Measurements from ENCODE around the gene BCKDHA. TPM values are rescaled to one million over a fixed set of nuclear protein-coding genes. Genes with fewer than 3 reads are reported as not detected.
"Not testable (repeated sequence)": the region's sequence is repeated elsewhere in the genome, so short reads cannot be mapped to it uniquely, and the experiment has no call there.

Gene BCKDHA
- total RNA-seq, 4 donors from 2014 or later, result 55.1 to 87.2 (median 58.6) TPM

DNA sequence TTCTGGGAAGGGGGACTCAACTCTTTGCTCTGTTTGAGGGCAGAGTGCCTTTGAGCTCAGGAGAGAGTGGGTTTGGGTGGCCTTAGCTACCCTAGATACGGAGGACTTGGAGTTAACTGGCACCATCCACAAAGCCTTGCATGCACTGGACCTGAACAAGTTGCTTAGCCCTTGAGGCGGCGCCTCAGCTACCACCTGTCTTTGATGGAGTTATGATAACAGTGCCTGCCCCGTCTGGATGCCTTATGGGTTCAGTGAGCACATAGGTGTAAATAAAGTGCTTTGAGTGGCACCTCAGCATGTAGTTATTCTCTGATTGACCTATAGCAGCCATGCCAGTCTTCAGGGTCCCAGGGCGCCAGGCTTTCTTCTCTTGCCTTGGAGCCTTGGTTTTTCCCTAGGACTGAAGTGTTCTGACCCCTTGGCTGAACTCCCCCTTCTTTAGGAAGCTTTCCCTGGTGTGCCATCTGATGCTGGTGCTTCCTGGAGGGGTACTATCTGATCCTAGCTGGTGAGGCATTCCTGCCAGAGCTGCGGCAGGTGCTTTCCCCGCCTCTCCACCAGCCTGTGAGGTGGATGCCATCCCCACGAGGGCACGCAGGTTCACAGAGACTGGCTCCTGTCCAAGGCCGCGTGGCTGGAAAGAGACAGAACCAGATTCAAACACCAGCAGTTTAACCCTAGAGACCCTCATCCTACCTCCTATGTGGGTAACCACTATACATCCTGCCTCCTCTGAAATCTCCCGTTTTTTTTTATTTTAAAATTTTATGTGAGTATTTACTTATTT lies 5.8 kb downstream of the BCKDHA start:
- no peaks in the 10 kb centered on the region for H3K9me3 ChIP-seq
- intact Hi-C loops (cut with DNase I), result no loop called here
- H3K4me3 ChIP-seq, result no peak overlapping the region
- no peak for DNase-seq
- peaks cover 0 to 38% (median 0%) of the 10 kb centered on the region in 3 donors for H3K36me3 ChIP-seq
- no peaks in the 10 kb centered on the region for H3K27me3 ChIP-seq
- peaks cover 21 to 99% (median 40%) of the 10 kb centered on the region in 3 donors for H3K4me1 ChIP-seq
- H3K27ac ChIP-seq, result peak overlapping the region in 3 of 4 donors; percentile 75 to 96 (median 80)
- no peak for TF ChIP-seq POLR2A (IDR thresholded peaks at IDR 0.05)
- TF ChIP-seq, protein P1, sequence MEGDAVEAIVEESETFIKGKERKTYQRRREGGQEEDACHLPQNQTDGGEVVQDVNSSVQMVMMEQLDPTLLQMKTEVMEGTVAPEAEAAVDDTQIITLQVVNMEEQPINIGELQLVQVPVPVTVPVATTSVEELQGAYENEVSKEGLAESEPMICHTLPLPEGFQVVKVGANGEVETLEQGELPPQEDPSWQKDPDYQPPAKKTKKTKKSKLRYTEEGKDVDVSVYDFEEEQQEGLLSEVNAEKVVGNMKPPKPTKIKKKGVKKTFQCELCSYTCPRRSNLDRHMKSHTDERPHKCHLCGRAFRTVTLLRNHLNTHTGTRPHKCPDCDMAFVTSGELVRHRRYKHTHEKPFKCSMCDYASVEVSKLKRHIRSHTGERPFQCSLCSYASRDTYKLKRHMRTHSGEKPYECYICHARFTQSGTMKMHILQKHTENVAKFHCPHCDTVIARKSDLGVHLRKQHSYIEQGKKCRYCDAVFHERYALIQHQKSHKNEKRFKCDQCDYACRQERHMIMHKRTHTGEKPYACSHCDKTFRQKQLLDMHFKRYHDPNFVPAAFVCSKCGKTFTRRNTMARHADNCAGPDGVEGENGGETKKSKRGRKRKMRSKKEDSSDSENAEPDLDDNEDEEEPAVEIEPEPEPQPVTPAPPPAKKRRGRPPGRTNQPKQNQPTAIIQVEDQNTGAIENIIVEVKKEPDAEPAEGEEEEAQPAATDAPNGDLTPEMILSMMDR (IDR thresholded peaks at IDR 0.05), result no peak
- WGBS, 2 donors, result 60 to 65% methylated on average over 10 to 12 of the region's 12 CpGs

DNA sequence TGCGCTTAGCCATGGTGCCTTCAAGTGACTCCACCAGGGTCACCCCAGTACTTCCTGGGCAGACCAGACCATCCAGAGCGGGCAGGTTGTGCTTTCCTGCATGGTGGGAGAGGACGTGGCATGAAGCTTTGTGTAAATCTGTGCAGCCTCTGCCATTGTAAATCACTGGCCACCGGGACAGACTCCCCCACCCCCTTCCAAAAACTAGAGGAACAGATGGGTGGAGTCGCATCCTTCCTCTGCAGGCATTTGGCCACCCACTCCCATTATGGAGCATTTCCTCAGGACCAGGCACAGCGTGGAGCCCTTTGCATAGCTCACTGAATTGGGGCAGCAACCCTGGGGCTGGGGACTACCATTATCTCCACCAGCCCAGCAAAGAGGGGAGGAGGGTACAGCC lies 8.2 kb downstream of the BCKDHA start:
- H3K27ac ChIP-seq, result peak overlapping the region; percentile 67 to 96 (median 84)
- TF ChIP-seq POLR2A (IDR thresholded peaks at IDR 0.05), result no peak
- TF ChIP-seq, protein P1 (IDR thresholded peaks at IDR 0.05), result no peak
- intact Hi-C loops (cut with DNase I), result no loop called here
- no peaks in the 10 kb centered on the region for H3K9me3 ChIP-seq
- H3K4me3 ChIP-seq, result no peak overlapping the region
- 90 to 100% methylated on average over 2 to 4 of the region's 6 CpGs for WGBS, 2 donors
- peaks cover 0 to 34% (median 4%) of the 10 kb centered on the region in 3 donors for H3K36me3 ChIP-seq
- peaks cover 19 to 100% (median 43%) of the 10 kb centered on the region in 3 donors for H3K4me1 ChIP-seq
- no peak for DNase-seq
- H3K27me3 ChIP-seq, result no peaks in the 10 kb centered on the region

DNA sequence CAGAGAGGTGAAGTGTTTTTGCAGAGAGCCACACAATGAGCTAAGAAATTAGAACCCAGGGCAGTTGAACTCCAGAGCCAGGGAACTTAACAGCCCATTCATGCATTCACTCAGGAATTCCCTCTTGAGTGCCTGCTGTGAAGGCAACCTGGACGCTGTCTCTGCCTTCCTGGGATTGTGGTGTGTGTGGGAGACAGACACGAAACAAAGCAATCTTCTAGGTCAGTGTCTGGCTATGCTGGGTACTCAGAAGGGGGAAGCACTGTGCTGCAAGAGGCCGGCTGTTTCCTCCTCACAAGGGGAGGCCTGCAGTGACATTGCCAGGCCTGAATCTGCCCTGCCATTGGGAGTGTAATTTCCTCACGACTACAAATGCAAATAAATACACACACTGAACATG lies 9.7 kb downstream of the BCKDHA start:
- Histone ChIP-seq H3K9me3 (no peaks in the 10 kb centered on the region), H3K4me1 (peaks cover 31 to 100% (median 48%) of the 10 kb centered on the region in 3 donors), H3K27ac (peak overlapping the region in 3 of 4 donors; percentile 21 to 96 (median 93)), H3K27me3 (no peaks in the 10 kb centered on the region), H3K36me3 (peaks cover 0 to 34% (median 4%) of the 10 kb centered on the region in 3 donors), H3K4me3 (no peak overlapping the region)
- intact Hi-C loops (cut with DNase I), result no loop called here
- 44 to 54% methylated on average over 3 to 4 of the region's 4 CpGs for WGBS, 2 donors
- TF ChIP-seq, protein P1 (IDR thresholded peaks at IDR 0.05), result no peak
- TF ChIP-seq POLR2A (IDR thresholded peaks at IDR 0.05), result no peak
- DNase-seq, result no peak

DNA sequence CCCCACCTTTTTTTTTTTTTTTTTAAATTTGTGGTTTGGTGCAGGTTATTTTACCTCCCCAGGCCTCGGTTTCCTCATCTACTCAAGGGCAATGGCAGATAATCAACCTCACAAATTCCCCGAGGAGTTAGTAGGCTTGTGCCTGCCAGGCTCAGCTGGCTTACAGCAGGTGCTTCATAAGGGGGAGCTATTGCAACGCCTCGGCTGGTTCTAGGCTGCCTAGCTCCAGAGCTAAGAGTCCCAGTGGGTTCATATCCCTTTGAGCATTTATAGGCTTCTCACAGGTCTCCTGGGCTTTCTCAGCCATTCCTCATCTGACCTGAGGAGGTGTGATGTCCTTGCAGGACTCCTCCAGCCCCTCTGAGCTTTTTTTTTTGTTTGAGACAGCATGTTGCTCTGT lies 10.6 kb downstream of the BCKDHA start:
- WGBS, 2 donors, result 57 to 64% methylated on average over 3 of the region's 4 CpGs
- Histone ChIP-seq H3K4me3 (no peak overlapping the region), H3K27me3 (no peaks in the 10 kb centered on the region), H3K4me1 (peaks cover 31 to 91% (median 42%) of the 10 kb centered on the region in 3 donors), H3K27ac (peak overlapping the region in 2 of 4 donors; percentile 81 to 96), H3K9me3 (no peaks in the 10 kb centered on the region), H3K36me3 (peaks cover 4 to 36% (median 6%) of the 10 kb centered on the region in 3 donors)
- intact Hi-C loops (cut with DNase I), result no loop called here
- DNase-seq, result no peak
- TF ChIP-seq POLR2A (IDR thresholded peaks at IDR 0.05), result no peak
- TF ChIP-seq, protein P1 (IDR thresholded peaks at IDR 0.05), result no peak

DNA sequence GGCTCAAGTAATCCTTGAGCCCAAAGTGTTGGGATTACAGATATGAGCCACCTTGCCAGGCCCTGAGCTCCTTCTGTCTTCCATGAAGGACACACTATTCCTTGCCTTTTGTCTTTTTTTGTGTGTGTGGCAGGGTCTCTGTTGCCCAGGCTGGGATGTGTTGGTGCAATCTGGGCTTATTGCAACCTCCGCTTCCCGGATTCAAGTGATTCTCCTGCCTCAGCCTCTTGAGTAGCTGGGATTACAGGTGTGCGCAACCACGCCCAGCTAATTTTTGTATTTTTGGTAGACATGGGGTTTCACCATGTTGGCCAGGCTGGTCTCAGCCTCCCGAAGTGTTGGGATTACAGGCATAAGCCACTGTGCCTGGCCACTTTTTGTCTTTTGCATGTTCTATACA lies 11.2 kb downstream of the BCKDHA start:
- H3K27me3 ChIP-seq; H3K4me3 ChIP-seq; DNase-seq; intact Hi-C loops (cut with DNase I); H3K9me3 ChIP-seq: not testable (repeated sequence)
- Histone ChIP-seq H3K4me1 (peaks cover 31 to 85% (median 36%) of the 10 kb centered on the region in 3 donors), H3K36me3 (peaks cover 4 to 41% (median 10%) of the 10 kb centered on the region in 3 donors), H3K27ac (peak overlapping the region; percentile 18 to 81 (median 39))
- WGBS, 2 donors, result 86% methylated on average over 5 of the region's 5 CpGs

Measured in esophagus squamous epithelium (tissue), 5 donors.